Measurements from ENCODE around the gene FLT1.

FLT1 gene

GRCh38 chr13:28488376-28489005, 6.4 kb downstream of the FLT1 start:
- Histone ChIP-seq H3K36me3 (ENCODE audit: insufficient read depth, insufficient read length, low read length) (no peaks in the 10 kb centered on the region), H3K9ac (ENCODE audit: insufficient read length, low read depth) (no peak overlapping the region), H3K4me3 (ENCODE audit: insufficient read length, low read depth) (no peak overlapping the region), H3K27me3 (ENCODE audit: insufficient read depth, insufficient read length) (peaks cover under 1% of the 10 kb centered on the region), H3K4me1 (ENCODE audit: insufficient read depth, insufficient read length) (no peaks in the 10 kb centered on the region), H3K9me3 (ENCODE audit: insufficient read depth, low read length) (no peaks in the 10 kb centered on the region)
- DNase-seq (ENCODE audit: low read depth, low spot score) = no peak
- TF ChIP-seq YY1 (IDR thresholded peaks at IDR 0.05; ENCODE audit: insufficient read depth, insufficient read length) = no peak

GRCh38 chr13:28485996-28486543, 8.9 kb downstream of the FLT1 start:
- no peaks in the 10 kb centered on the region for H3K36me3 ChIP-seq (ENCODE audit: insufficient read depth, insufficient read length, low read length)
- DNase-seq (ENCODE audit: low read depth, low spot score) = no peak
- H3K9ac ChIP-seq (ENCODE audit: insufficient read length, low read depth) = no peak overlapping the region
- no peaks in the 10 kb centered on the region for H3K4me1 ChIP-seq (ENCODE audit: insufficient read depth, insufficient read length)
- no peak overlapping the region for H3K4me3 ChIP-seq (ENCODE audit: insufficient read length, low read depth)
- H3K9me3 ChIP-seq (ENCODE audit: insufficient read depth, low read length) = no peaks in the 10 kb centered on the region
- TF ChIP-seq ZNF274 (IDR thresholded peaks at IDR 0.05; ENCODE audit: low read depth, low read length) = no peak
- no peak for TF ChIP-seq SUZ12 (IDR thresholded peaks at IDR 0.05; ENCODE audit: extremely low read depth, insufficient read depth, insufficient read length)
- no peak for TF ChIP-seq YY1 (IDR thresholded peaks at IDR 0.05; ENCODE audit: insufficient read depth, insufficient read length)
- no peaks in the 10 kb centered on the region for H3K27me3 ChIP-seq (ENCODE audit: insufficient read depth, insufficient read length)

GRCh38 chr13:28485551-28485950, 9.4 kb downstream of the FLT1 start:
- H3K4me1 ChIP-seq (ENCODE audit: insufficient read depth, insufficient read length) = no peaks in the 10 kb centered on the region
- H3K4me3 ChIP-seq (ENCODE audit: insufficient read length, low read depth) = no peak overlapping the region
- DNase-seq (ENCODE audit: low read depth, low spot score) = no peak
- TF ChIP-seq ZNF274 (IDR thresholded peaks at IDR 0.05; ENCODE audit: low read depth, low read length) (no peak), YY1 (IDR thresholded peaks at IDR 0.05; ENCODE audit: insufficient read depth, insufficient read length) (no peak), SUZ12 (IDR thresholded peaks at IDR 0.05; ENCODE audit: extremely low read depth, insufficient read depth, insufficient read length) (no peak)
- H3K9ac ChIP-seq (ENCODE audit: insufficient read length, low read depth) = no peak overlapping the region
- H3K27me3 ChIP-seq (ENCODE audit: insufficient read depth, insufficient read length) = no peaks in the 10 kb centered on the region
- H3K9me3 ChIP-seq (ENCODE audit: insufficient read depth, low read length) = no peaks in the 10 kb centered on the region
- H3K36me3 ChIP-seq (ENCODE audit: insufficient read depth, insufficient read length, low read length) = peaks cover 4% of the 10 kb centered on the region

- Histone ChIP-seq H3K4me1 (ENCODE audit: insufficient read depth, insufficient read length) (no peaks in the 10 kb centered on the region), H3K9me3 (ENCODE audit: insufficient read depth, low read length) (no peaks in the 10 kb centered on the region), H3K27me3 (ENCODE audit: insufficient read depth, insufficient read length) (no peaks in the 10 kb centered on the region), H3K36me3 (ENCODE audit: insufficient read depth, insufficient read length, low read length) (peaks cover 7% of the 10 kb centered on the region), H3K4me3 (ENCODE audit: insufficient read length, low read depth) (no peak overlapping the region), H3K9ac (ENCODE audit: insufficient read length, low read depth) (no peak overlapping the region)
- TF ChIP-seq SUZ12 (IDR thresholded peaks at IDR 0.05; ENCODE audit: extremely low read depth, insufficient read depth, insufficient read length) (no peak), ZNF274 (IDR thresholded peaks at IDR 0.05; ENCODE audit: low read depth, low read length) (no peak), YY1 (IDR thresholded peaks at IDR 0.05; ENCODE audit: insufficient read depth, insufficient read length) (no peak)
- DNase-seq (ENCODE audit: low read depth, low spot score) = no peak
Measured at GRCh38 chr13:28485097-28485496, 9.8 kb downstream of the FLT1 start.

GRCh38 chr13:28483313-28483931, 11.5 kb downstream of the FLT1 start:
- H3K4me3 ChIP-seq (ENCODE audit: insufficient read length, low read depth) = no peak overlapping the region
- TF ChIP-seq YY1 (IDR thresholded peaks at IDR 0.05; ENCODE audit: insufficient read depth, insufficient read length) (no peak), ZNF274 (IDR thresholded peaks at IDR 0.05; ENCODE audit: low read depth, low read length) (no peak), SUZ12 (IDR thresholded peaks at IDR 0.05; ENCODE audit: extremely low read depth, insufficient read depth, insufficient read length) (no peak)
- H3K27me3 ChIP-seq (ENCODE audit: insufficient read depth, insufficient read length) = no peaks in the 10 kb centered on the region
- DNase-seq (ENCODE audit: low read depth, low spot score) = no peak
- H3K36me3 ChIP-seq (ENCODE audit: insufficient read depth, insufficient read length, low read length) = peaks cover 7% of the 10 kb centered on the region
- no peaks in the 10 kb centered on the region for H3K4me1 ChIP-seq (ENCODE audit: insufficient read depth, insufficient read length)
- no peaks in the 10 kb centered on the region for H3K9me3 ChIP-seq (ENCODE audit: insufficient read depth, low read length)
- no peak overlapping the region for H3K9ac ChIP-seq (ENCODE audit: insufficient read length, low read depth)

DNA sequence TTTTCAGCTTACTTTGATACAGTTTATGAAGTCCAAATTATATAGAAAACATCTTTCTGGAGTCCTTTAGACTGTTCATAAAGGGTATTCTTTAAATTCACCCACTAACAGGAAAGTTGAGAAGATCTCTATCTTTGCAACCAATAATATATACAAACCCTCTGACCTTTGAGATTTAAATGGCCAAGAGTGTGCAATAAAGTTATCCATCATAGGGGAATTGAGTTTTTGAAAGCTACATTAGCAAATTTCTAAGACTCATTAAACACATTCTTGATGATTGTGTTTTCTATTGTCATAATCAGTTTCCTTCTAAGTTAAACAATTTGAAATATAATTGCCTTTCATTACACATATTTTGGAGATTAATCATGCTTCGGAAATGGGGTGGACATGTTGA, 15.9 kb downstream of the FLT1 start:
- Histone ChIP-seq H3K4me3 (ENCODE audit: insufficient read length, low read depth) (no peak overlapping the region), H3K27me3 (ENCODE audit: insufficient read depth, insufficient read length) (no peaks in the 10 kb centered on the region), H3K9me3 (ENCODE audit: insufficient read depth, low read length) (no peaks in the 10 kb centered on the region), H3K9ac (ENCODE audit: insufficient read length, low read depth) (no peak overlapping the region), H3K4me1 (ENCODE audit: insufficient read depth, insufficient read length) (no peaks in the 10 kb centered on the region), H3K36me3 (ENCODE audit: insufficient read depth, insufficient read length, low read length) (peaks cover 7% of the 10 kb centered on the region)
- no peak for DNase-seq (ENCODE audit: low read depth, low spot score)
- TF ChIP-seq YY1 (IDR thresholded peaks at IDR 0.05; ENCODE audit: insufficient read depth, insufficient read length) (no peak), ZNF274 (IDR thresholded peaks at IDR 0.05; ENCODE audit: low read depth, low read length) (no peak), SUZ12 (IDR thresholded peaks at IDR 0.05; ENCODE audit: extremely low read depth, insufficient read depth, insufficient read length) (no peak)

- TF ChIP-seq SUZ12 (IDR thresholded peaks at IDR 0.05; ENCODE audit: extremely low read depth, insufficient read depth, insufficient read length) (no peak), ZNF274 (IDR thresholded peaks at IDR 0.05; ENCODE audit: low read depth, low read length) (no peak), YY1 (IDR thresholded peaks at IDR 0.05; ENCODE audit: insufficient read depth, insufficient read length) (no peak)
- Histone ChIP-seq H3K27me3 (ENCODE audit: insufficient read depth, insufficient read length) (no peaks in the 10 kb centered on the region), H3K9me3 (ENCODE audit: insufficient read depth, low read length) (no peaks in the 10 kb centered on the region), H3K4me1 (ENCODE audit: insufficient read depth, insufficient read length) (no peaks in the 10 kb centered on the region), H3K9ac (ENCODE audit: insufficient read length, low read depth) (no peak overlapping the region), H3K4me3 (ENCODE audit: insufficient read length, low read depth) (no peak overlapping the region), H3K36me3 (ENCODE audit: insufficient read depth, insufficient read length, low read length) (peaks cover 7% of the 10 kb centered on the region)
- DNase-seq (ENCODE audit: low read depth, low spot score) = no peak
Measured at GRCh38 chr13:28478127-28478526, 16.8 kb downstream of the FLT1 start.

Measured in NT2/D1 (cell line).